HG02610 (cell line): Measurements from ENCODE around the gene MBLAC1.

ENCODE experiments used
- ATAC-seq: cut with Tn5 transposase; IDR thresholded peaks from one replicate; pipeline ENCODE4 v1.9.1; 2021; ENCODE audit warnings: mild to moderate bottlenecking, moderate library complexity; ENCODE audit not compliant: unreplicated experiment

Gene MBLAC1

GRCh38 chr7:100152937-100153666 is 26.3 kb downstream of the MBLAC1 start:
- no peak for ATAC-seq

GRCh38 chr7:100153708-100154535 is 27.2 kb downstream of the MBLAC1 start:
- ATAC-seq, result no peak

- ATAC-seq, result no peak
These were observed 28.1 kb downstream of the MBLAC1 start for GRCh38 chr7:100154651-100155491.

GRCh38 chr7:100155553-100156317 is 29.0 kb downstream of the MBLAC1 start:
- no peak for ATAC-seq

GRCh38 chr7:100156331-100157068 is 29.7 kb downstream of the MBLAC1 start:
- no peak for ATAC-seq

- no peak for ATAC-seq
These were observed 30.2 kb downstream of the MBLAC1 start for GRCh38 chr7:100157069-100157333.

GRCh38 chr7:100157334-100158228 is 30.8 kb downstream of the MBLAC1 start:
- ATAC-seq, result no peak

- peak; percentile 59 for ATAC-seq
These were observed 31.7 kb downstream of the MBLAC1 start, which contains the start of gene TRAPPC14 for GRCh38 chr7:100158229-100159098. TRAPPC14 (minus strand) TSS chr7:100158723; CDS start chr7:100158499, 224 bp downstream.

GRCh38 chr7:100159099-100159623 is 32.4 kb downstream of the MBLAC1 start:
- ATAC-seq, result no peak

GRCh38 chr7:100160067-100160466 is 33.3 kb downstream of the MBLAC1 start:
- ATAC-seq, result no peak

GRCh38 chr7:100163006-100163531 is 36.3 kb downstream of the MBLAC1 start:
- ATAC-seq, result no peak

GRCh38 chr7:100163871-100164270 is 37.1 kb downstream of the MBLAC1 start:
- no peak for ATAC-seq

GRCh38 chr7:100166317-100166940 is 39.7 kb downstream of the MBLAC1 start:
- no peak for ATAC-seq

- ATAC-seq, result no peak
These were observed 40.5 kb downstream of the MBLAC1 start for GRCh38 chr7:100166970-100167911.

- no peak for ATAC-seq
These were observed 41.2 kb downstream of the MBLAC1 start for GRCh38 chr7:100167912-100168323.
